IMR-90 (cell line): ENCODE measurements around the gene MYBL2. TPM values are rescaled to one million over a fixed set of nuclear protein-coding genes. Genes with fewer than 3 reads are reported as not detected.

ENCODE experiments used
- ATAC-seq: fragments of 200-7000 bp; cut with Tn5 transposase; 2 replicates; pipeline ENCODE4 v1.9.1; 2020; ENCODE audit warnings: low read depth, mild to moderate bottlenecking, moderate library complexity
- BruUV-seq: library from RNA; stranded (reverse); fragments of 400-500 nt; replicated peaks from 2 replicates; lab custom pipeline; 2021; lab: Mats Ljungman, UMichigan
- CTCF ChIA-PET: fragments of 300-600 bp; formaldehyde crosslinking; extraction: SDS; loops from one replicate; lab custom pipeline; 2021; ENCODE audit warnings: antibody characterized with exemption; lab: Yijun Ruan, JAX
- POLR2A ChIA-PET: fragments of 300-600 bp; sonication (Branson Sonifier 250); formaldehyde crosslinking; loops from one replicate; lab custom pipeline; 2022; ENCODE audit warnings: antibody characterized with exemption; ENCODE audit not compliant: unreplicated experiment; lab: Charles Lee
- DNase-seq: peaks from one replicate; pipeline ENCODE4 v3.0.0; 2013
- H2AFZ ChIP-seq: replicated peaks from 2 replicates; pipeline ENCODE3; 2013; ENCODE audit warnings: low read length, mild to moderate bottlenecking; ENCODE audit not compliant: poor library complexity
- H2AK5ac ChIP-seq: 2 replicates; pipeline ENCODE4 v1.6.1; 2013; ENCODE audit warnings: low read depth, low read length, inconsistent platforms
- H2AK9ac ChIP-seq: replicated peaks from 2 replicates; pipeline ENCODE3; 2013; ENCODE audit warnings: mild to moderate bottlenecking, low read depth, low read length, moderate library complexity; ENCODE audit not compliant: poor library complexity
- H2BK120ac ChIP-seq: 2 replicates; pipeline ENCODE4 v1.6.1; 2013; ENCODE audit warnings: low read depth, low read length, inconsistent platforms
- H2BK15ac ChIP-seq: 3 replicates; pipeline ENCODE4 v1.6.1; 2013; ENCODE audit warnings: low read depth, low read length, inconsistent platforms
- H2BK20ac ChIP-seq: 2 replicates; pipeline ENCODE4 v1.6.1; 2013; ENCODE audit warnings: low read depth, mild to moderate bottlenecking, inconsistent platforms, low read length, moderate library complexity
- H2BK5ac ChIP-seq: 2 replicates; pipeline ENCODE4 v1.6.1; 2013; ENCODE audit warnings: mild to moderate bottlenecking, low read depth, low read length, inconsistent platforms; ENCODE audit not compliant: poor library complexity, severe bottlenecking
- H3K14ac ChIP-seq: replicated peaks from 2 replicates; pipeline ENCODE4 v1.6.1; 2013; ENCODE audit warnings: low read depth, low read length, inconsistent platforms
- H3K18ac ChIP-seq: 2 replicates; pipeline ENCODE4 v1.6.1; 2013; ENCODE audit warnings: low read depth, low read length, control low read depth
- H3K23ac ChIP-seq: 2 replicates; pipeline ENCODE4 v1.6.1; 2013; ENCODE audit warnings: low read depth, low read length, inconsistent platforms
- H3K27ac ChIP-seq: 2 replicates; pipeline ENCODE4 v1.5.1; 2013; ENCODE audit warnings: mild to moderate bottlenecking, control low read depth, low read length; ENCODE audit not compliant: insufficient read depth
- H3K27me3 ChIP-seq: 2 replicates; pipeline ENCODE4 v1.6.1; 2013; ENCODE audit warnings: low read length; ENCODE audit not compliant: control insufficient read depth, insufficient read depth
- H3K36me3 ChIP-seq: 2 replicates; pipeline ENCODE4 v1.6.1; 2013; ENCODE audit warnings: low read length, mixed read lengths; ENCODE audit not compliant: control insufficient read depth, insufficient read depth
- H3K4ac ChIP-seq: 2 replicates; pipeline ENCODE4 v1.6.1; 2013; ENCODE audit warnings: low read depth, low read length, inconsistent platforms
- H3K4me1 ChIP-seq: 2 replicates; pipeline ENCODE4 v1.6.1; 2013; ENCODE audit warnings: low read length, mixed read lengths; ENCODE audit not compliant: control insufficient read depth, insufficient read depth
- H3K4me2 ChIP-seq: 2 replicates; pipeline ENCODE4 v1.6.1; 2013; ENCODE audit warnings: low read depth, mild to moderate bottlenecking, control low read depth, low read length, moderate library complexity
- H3K4me3 ChIP-seq: 2 replicates; pipeline ENCODE4 v1.5.1; 2013; ENCODE audit warnings: low read depth, mild to moderate bottlenecking, control low read depth, low read length, moderate library complexity; ENCODE audit not compliant: insufficient read depth
- H3K56ac ChIP-seq: 2 replicates; pipeline ENCODE4 v1.6.1; 2013; ENCODE audit warnings: low read length, inconsistent platforms; ENCODE audit not compliant: insufficient read depth; ENCODE audit errors: extremely low read depth
- H3K79me1 ChIP-seq, 2 experiments: 2 replicates each; pipeline ENCODE4 v1.6.1; 2013; ENCODE audit warnings: low read length in 2 of 2, inconsistent platforms in 1 of 2, low read depth in 1 of 2
- H3K9ac ChIP-seq: 2 replicates; pipeline ENCODE4 v1.6.1; 2013; ENCODE audit warnings: low read depth, low read length, control low read depth
- H3K9me1 ChIP-seq: 2 replicates; pipeline ENCODE4 v1.6.1; 2013; ENCODE audit warnings: low read length, inconsistent platforms; ENCODE audit not compliant: insufficient read depth
- H3K9me3 ChIP-seq: 2 replicates; pipeline ENCODE4 v1.6.1; 2013; ENCODE audit warnings: low read length; ENCODE audit not compliant: control insufficient read depth, insufficient read depth
- H4K20me1 ChIP-seq: 2 replicates; pipeline ENCODE4 v1.6.1; 2013; ENCODE audit warnings: low read length, inconsistent platforms; ENCODE audit not compliant: insufficient read depth
- H4K5ac ChIP-seq: 2 replicates; pipeline ENCODE4 v1.6.1; 2013; ENCODE audit warnings: mild to moderate bottlenecking, low read depth, low read length, control low read depth
- H4K8ac ChIP-seq, 2 experiments: 2 replicates each; pipeline ENCODE4 v1.6.1; 2013; ENCODE audit warnings: low read depth in 2 of 2, low read length in 2 of 2, control low read depth in 1 of 2, inconsistent platforms in 1 of 2
- H4K91ac ChIP-seq: 2 replicates; pipeline ENCODE4 v1.6.1; 2013; ENCODE audit warnings: low read depth, low read length, inconsistent platforms; ENCODE audit not compliant: insufficient read depth
- BHLHE40 ChIP-seq: fragments of 150-350 bp; IDR thresholded peaks from 2 replicates; pipeline ENCODE4 v1.6.1; 2016; ENCODE audit warnings: mild to moderate bottlenecking, low read depth, low read length
- MAFK ChIP-seq: IDR thresholded peaks from 2 replicates; pipeline ENCODE4 v1.6.1; 2012; ENCODE audit warnings: low read depth, low read length, improper control_type of control experiment
- MAZ ChIP-seq: IDR thresholded peaks from 2 replicates; pipeline ENCODE4 v1.6.1; 2012; ENCODE audit warnings: low read depth, mild to moderate bottlenecking, low read length, improper control_type of control experiment, moderate library complexity, borderline replicate concordance
- RCOR1 ChIP-seq: IDR thresholded peaks from 2 replicates; pipeline ENCODE4 v1.6.1; 2012; ENCODE audit warnings: mild to moderate bottlenecking, low read length, improper control_type of control experiment; ENCODE audit not compliant: insufficient replicate concordance
- SMC3 ChIP-seq: fragments of 150-350 bp; IDR thresholded peaks from 2 replicates; pipeline ENCODE4 v1.6.1; 2016; ENCODE audit warnings: low read depth, mild to moderate bottlenecking, antibody characterized with exemption, low read length, moderate library complexity
- WGBS, 2 experiments: methylation state at CpG; one replicate each; pipeline versions ENCODE4 v1.1.5 to v1.1.7; 2013; ENCODE audit warnings: missing lambda C conversion rate in 2 of 2; ENCODE audit not compliant: insufficient read length in 1 of 2; ENCODE audit errors: extremely low coverage in 2 of 2; 5-methylcytosine and 5-hydroxymethylcytosine counted together
- dilution Hi-C: fragments of 300-500 bp; cut with HindIII; formaldehyde crosslinking; loops from one replicate; pipeline ENCODE4 v1.14.3; 2018; ENCODE audit warnings: low sequenced_read_pairs; ENCODE audit not compliant: unreplicated experiment
- in situ Hi-C: fragments of 300-500 bp; cut with MboI; formaldehyde crosslinking; loops from 3 replicates; pipeline ENCODE4 v1.14.3; 2019; ENCODE audit warnings: low sequenced_read_pairs, inconsistent platforms, mixed read lengths
- intact Hi-C: fragments of 100-400 bp; cut with micrococcal nuclease; formaldehyde crosslinking; loops from 2 replicates; pipeline ENCODE4 v1.10.0; 2022
- polyA plus RNA-seq, 3 experiments: library from polyadenylated mRNA; depleted of rRNA; stranded (reverse); fragments of >200 nt; gene quantifications; 2 replicates each; pipeline ENCODE4 v1.2.3, GENCODE V29; 2012; ENCODE audit warnings: low replicate concordance in 1 of 3
- total RNA-seq: library from RNA; depleted of rRNA; stranded (reverse); fragments of >200 nt; gene quantifications from 2 replicates; pipeline ENCODE4 v1.2.3, GENCODE V29; 2012

MYBL2 gene
- total and polyA plus RNA-seq, 2 of the 4 experiments (the other 2 are of a cell fraction) = 12.4 to 23.1 TPM

GRCh38 chr20:43723735-43724134 is 56.8 kb downstream of the MYBL2 start:
- H2AK9ac ChIP-seq = no peak overlapping the region
- in situ Hi-C loops (no loop called here), intact Hi-C loops (no loop called here), dilution Hi-C loops (no loop called here)
- H3K4ac ChIP-seq = no peak overlapping the region
- no TSS peak for BruUV-seq
- no peak overlapping the region for H4K8ac ChIP-seq
- 100% methylated on average over 1 of the region's 3 CpGs; no CpG with 5 or more reads in 1 of the 2 experiments for WGBS, 2 experiments
- ChIA-PET CTCF (no interaction called here), POLR2A (no interaction called here)
- no peak for DNase-seq
- no peaks in the 10 kb centered on the region for H4K20me1 ChIP-seq
- ATAC-seq = no peak
- H2BK120ac ChIP-seq = no peak overlapping the region
- no peaks in the 10 kb centered on the region for H3K9me1 ChIP-seq
- H2AFZ ChIP-seq = no peak overlapping the region
- H3K79me1 ChIP-seq = no peaks in the 10 kb centered on the region
- no peaks in the 10 kb centered on the region for H3K27me3 ChIP-seq
- H4K91ac ChIP-seq = no peak overlapping the region
- H3K23ac ChIP-seq = no peak overlapping the region
- no peak overlapping the region for H2BK15ac ChIP-seq
- H3K18ac ChIP-seq = no peak overlapping the region; the same call in 1 of the 2 replicates
- no peak overlapping the region for H3K56ac ChIP-seq
- H3K9me3 ChIP-seq = peaks cover 3% of the 10 kb centered on the region
- no peak overlapping the region; the same call in 1 of the 2 replicates for H2BK20ac ChIP-seq
- no peak overlapping the region; the same call in 1 of the 2 replicates for H2AK5ac ChIP-seq
- H4K5ac ChIP-seq = no peak overlapping the region
- no peak overlapping the region for H3K4me3 ChIP-seq
- H3K27ac ChIP-seq = no peak overlapping the region
- no peaks in the 10 kb centered on the region for H3K36me3 ChIP-seq
- TF ChIP-seq MAZ = no peak
- no peak for TF ChIP-seq SMC3
- TF ChIP-seq BHLHE40 = no peak
- no peak for TF ChIP-seq MAFK
- TF ChIP-seq RCOR1 = no peak
- peaks cover 14% of the 10 kb centered on the region for H3K4me1 ChIP-seq
- no peak overlapping the region for H3K4me2 ChIP-seq
- H3K14ac ChIP-seq = no peak overlapping the region
- no peak overlapping the region for H2BK5ac ChIP-seq
- H3K9ac ChIP-seq = no peak overlapping the region
